NCI-H1694 (cell line): ENCODE results near the gene GFY.
A peak's percentile ranks its signal among the peaks of the same experiment; 100 is the strongest.

Source experiments
- DNase-seq: peaks from one replicate; lab custom pipeline; 2025; lab: John Stamatoyannopoulos, UW

The GFY gene

GRCh38 chr19:49425178-49425577, at the start of gene GFY:
Gene GFY, plus strand, starts transcription at chr19:49425388. Its CDS starts 1,043 bp downstream, at chr19:49426431.
- DNase-seq = no peak

GRCh38 chr19:49378512-49378911, 46.7 kb upstream of the GFY start:
- DNase-seq = no peak

- no peak for DNase-seq
Observed at GRCh38 chr19:49380391-49380790, 44.8 kb upstream of the GFY start.

GRCh38 chr19:49382639-49383038, 42.5 kb upstream of the GFY start:
- no peak for DNase-seq

- no peak for DNase-seq
Observed at GRCh38 chr19:49383599-49383998, 41.6 kb upstream of the GFY start.

- DNase-seq = no peak
Observed at GRCh38 chr19:49387936-49388372, 37.2 kb upstream of the GFY start, which contains the start of gene KASH5. Gene KASH5, plus strand, starts transcription at chr19:49388249. Its CDS starts 2,635 bp downstream, at chr19:49390884.

GRCh38 chr19:49389406-49389805, 35.8 kb upstream of the GFY start:
- DNase-seq = no peak

GRCh38 chr19:49390131-49390928, 34.9 kb upstream of the GFY start:
- no peak for DNase-seq

GRCh38 chr19:49390929-49391359, 34.2 kb upstream of the GFY start:
- DNase-seq = no peak

- DNase-seq = peak; percentile 75
Observed at GRCh38 chr19:49391581-49392399, 33.4 kb upstream of the GFY start.

GRCh38 chr19:49393881-49394280, 31.3 kb upstream of the GFY start:
- DNase-seq = no peak

- peak; percentile 6 for DNase-seq
Observed at GRCh38 chr19:49395581-49396407, 29.4 kb upstream of the GFY start.

GRCh38 chr19:49396738-49397505, 28.3 kb upstream of the GFY start:
- DNase-seq = no peak

- no peak for DNase-seq
Observed at GRCh38 chr19:49398001-49398615, 27.1 kb upstream of the GFY start.

GRCh38 chr19:49398931-49399330, 26.3 kb upstream of the GFY start:
- no peak for DNase-seq

GRCh38 chr19:49400029-49400428, 25.2 kb upstream of the GFY start:
- DNase-seq = no peak

GRCh38 chr19:49403404-49404187, 21.6 kb upstream of the GFY start:
- no peak for DNase-seq

GRCh38 chr19:49407079-49407478, 18.1 kb upstream of the GFY start:
- no peak for DNase-seq

- DNase-seq = no peak
Observed at GRCh38 chr19:49407482-49408015, 17.6 kb upstream of the GFY start.
